ENCODE results near the gene GTF2F2. TPM values are rescaled to one million over a fixed set of nuclear protein-coding genes. Genes with fewer than 3 reads are reported as not detected.

GTF2F2 gene
- total RNA-seq, 1 donor from 2014 or later, result 26.0 TPM

DNA sequence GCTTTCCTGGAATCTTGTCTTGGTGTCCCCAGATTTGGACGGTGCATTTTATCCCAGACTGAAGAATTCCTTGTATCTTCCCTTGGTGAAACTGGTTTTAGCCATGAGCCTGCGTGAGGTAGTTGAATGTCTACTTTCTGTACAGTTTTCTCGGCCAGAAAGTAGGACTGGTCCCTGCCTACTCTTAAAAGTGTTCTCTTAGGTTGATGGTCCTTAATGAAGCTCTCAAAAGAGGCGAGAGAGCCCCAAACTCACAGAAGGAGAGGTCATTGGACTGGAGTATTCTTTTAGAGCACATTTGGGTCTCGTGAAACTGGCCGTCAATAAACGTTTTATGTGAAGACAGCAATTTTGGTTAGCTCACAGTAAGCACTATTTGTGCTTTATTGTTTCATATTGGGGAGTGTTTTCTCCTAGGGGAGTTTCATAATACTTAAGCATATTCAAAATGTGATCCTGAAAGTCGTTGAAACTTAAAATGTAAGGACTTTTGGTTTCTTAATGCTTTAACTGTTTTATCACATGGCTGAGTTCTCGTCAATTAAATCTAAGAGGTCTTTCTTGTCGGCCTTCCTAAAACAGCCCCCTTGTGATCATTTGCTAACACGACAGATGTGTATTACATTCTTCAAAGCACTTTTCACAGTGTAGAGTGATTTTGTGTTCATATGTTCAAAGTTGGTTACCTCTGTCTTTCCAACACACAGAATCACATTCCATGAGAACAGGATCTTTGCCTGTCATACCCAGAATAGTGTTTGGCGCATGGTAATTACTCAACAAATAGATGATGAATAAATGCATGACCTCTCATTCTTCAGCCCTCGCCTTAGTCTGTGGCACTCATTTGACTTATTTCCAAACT, 889 bp downstream of the GTF2F2 start:
- no peak for DNase-seq (ENCODE audit: low spot score)

DNA sequence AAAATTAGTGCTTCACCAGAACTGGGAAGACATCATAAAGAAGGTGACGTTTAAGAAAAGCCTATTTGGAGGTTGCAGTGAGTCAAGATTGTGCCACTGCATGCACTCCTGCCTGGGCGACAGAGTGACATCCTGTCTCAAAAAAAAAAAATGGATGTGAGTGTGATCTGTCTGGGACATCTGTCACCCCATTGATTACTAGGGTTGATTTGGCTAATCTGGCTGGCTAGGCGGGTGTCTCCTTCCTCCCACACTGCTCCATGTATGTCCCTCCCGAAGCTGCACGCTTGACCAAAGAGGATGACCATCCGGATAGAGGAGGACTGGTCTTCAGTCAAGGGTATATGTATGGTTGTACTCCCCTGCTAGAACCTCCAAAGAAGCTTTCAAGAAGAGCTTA, 2.6 kb downstream of the GTF2F2 start:
- no peak for DNase-seq (ENCODE audit: low spot score)

DNA sequence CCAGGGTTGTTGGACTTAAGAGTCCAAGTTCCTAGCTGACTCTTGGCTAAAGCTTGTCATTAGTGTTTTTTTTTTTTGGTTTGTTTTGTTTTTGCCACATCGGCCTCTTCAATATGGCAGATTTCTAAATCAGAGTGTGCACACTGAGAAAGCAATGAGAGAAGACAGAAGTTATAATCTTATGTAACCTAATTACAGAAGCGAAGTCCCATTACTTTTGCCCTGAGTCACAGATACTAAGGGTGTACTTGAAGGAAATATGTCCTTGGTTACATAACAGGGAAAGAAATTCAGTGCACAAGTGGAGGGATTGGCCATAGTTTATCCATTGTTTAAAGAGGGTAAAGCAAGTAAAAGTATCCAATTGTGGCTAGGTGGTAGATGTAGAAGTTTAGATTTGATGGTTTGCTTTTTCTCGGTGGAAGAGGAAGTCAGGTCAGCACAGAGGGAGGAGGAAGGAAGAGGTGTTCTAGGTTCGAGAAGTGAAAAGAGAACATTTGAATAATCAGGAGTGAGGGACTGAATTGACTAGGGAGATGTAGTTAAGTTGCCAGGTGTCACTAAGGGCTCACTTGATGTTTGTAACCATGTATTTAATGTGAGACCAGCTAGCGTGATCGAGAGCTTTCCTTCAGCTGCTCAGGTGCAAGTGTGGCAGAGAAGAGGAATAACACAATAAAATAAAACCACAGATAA, 12.2 kb downstream of the GTF2F2 start:
- no peak for DNase-seq (ENCODE audit: low spot score)

DNA sequence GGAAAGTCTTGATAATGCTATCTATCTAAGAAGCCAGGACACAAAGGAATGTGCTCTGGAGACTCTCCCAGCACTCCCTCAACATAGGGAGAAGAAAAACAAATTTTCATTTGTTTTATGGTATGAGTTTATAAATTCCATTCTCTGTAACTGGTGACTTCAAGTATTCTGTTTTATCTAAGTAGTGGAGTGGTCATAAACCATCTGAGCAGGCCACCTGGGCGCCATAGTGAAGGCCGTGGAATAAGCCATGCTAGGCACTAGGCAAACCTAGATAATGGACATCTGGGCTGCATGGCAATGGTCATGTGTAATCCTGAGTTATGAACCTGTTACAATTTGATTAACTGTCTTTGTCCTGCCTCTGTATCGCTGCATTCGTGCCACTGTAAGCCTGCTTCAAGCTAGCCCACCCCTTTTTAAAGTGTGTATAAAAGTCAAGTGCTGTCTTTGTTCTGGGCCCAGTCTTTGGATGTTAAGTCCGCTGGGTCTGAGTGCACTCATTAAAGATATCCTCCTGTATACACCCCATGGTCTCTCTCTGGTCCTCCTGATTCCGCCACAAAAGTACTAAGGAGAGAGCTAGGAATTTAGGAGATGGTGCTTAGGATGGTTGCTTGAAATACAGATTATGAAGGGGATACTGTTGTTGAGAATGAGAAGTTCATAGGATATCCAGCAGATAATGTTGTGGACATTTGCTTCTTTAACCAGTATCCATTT, 13.2 kb downstream of the GTF2F2 start:
- DNase-seq (ENCODE audit: low spot score), result peak; percentile 40

DNA sequence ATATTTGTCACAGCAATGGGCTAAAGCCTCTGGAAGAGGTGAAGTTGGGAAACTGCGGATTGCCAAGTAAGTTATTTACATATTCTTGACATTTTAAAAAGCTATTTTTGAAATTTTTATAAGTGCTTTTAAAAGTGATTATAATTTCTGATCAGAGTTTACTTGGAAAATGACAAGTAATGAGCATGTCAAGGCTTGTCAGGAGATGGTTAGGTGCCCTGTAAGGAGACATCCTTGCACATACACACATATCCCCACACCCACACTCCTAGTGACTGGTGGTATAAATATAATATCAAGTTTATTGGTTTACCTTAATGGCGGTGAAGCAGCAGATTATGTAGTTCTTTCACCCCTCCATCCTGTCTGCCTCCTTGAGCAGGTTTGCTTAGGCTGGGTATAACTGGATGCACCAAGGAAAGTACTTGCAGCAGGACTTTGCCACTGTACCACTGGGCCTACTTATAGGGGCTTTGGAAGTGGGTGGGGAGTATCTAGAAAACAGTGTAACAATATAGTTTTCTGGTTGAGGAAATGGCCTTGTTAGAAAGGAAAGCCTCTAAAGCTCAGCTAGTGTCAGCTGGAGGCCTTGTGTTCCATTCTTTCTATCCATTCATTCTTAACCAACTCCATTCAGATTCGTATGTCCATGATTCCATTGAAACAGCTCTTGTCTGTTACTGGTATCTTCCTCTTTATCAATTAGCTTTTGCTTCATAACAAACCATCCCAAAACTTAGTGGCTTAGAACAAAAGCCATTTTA, 16.6 kb downstream of the GTF2F2 start:
- DNase-seq (ENCODE audit: low spot score), result no peak

DNA sequence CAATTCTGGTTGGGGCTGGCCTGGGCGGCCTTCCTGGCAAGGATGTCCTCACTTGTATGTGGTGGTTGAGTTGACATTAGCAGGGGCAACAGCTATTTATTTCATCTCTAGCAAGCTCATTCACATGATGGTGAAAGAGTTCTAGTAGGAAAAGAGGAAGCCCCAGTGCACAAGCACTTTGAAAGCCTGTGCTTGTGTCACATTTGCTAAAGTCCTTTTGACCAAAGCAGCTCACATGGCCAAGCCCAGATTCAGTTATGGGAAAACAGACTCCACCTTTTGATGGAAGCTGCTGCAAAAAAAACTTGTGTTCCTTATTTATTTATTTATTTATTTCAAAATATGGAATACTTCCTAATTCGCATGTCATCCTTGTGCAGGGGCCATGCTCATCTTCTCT, 17.2 kb downstream of the GTF2F2 start:
- DNase-seq (ENCODE audit: low spot score), result no peak

DNA sequence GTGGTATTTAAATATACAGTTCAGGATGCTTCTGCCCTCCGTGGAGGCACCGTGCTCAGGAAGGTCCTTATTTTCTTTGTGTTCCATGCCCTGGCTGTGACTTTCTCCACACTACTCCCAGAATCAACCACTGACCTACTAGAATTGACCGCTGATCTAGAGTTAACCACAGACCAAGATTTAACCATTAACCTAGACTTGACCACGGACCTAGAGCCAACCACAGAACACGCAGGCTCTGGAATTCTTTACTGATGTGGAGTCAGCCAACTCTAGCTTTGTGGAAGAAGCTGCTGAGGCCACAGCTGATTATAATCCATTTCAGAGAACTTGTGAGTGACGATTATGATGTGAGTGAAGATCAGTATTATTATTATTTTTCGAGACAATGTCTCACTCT, 18.0 kb downstream of the GTF2F2 start:
- DNase-seq (ENCODE audit: low spot score), result no peak

DNA sequence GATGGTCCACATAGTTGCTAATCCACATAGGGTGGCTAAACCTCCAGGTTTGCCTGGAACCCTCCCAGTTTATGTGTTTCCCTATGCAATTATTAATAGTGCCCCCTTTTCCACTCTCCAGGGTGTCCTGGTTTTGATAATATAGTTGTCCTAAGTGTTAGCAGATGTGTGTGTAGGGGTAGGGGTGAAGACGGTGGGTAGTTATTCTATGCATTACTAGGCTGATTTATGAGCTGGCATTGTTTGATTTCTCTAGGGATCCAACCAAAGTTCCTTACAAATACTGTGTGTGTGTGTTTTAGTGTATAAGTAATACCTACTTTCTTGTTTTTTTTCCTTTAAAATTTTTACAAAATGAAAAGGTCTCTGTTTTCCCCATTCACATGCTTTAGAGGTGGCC, 21.1 kb downstream of the GTF2F2 start:
- no peak for DNase-seq (ENCODE audit: low spot score)

DNA sequence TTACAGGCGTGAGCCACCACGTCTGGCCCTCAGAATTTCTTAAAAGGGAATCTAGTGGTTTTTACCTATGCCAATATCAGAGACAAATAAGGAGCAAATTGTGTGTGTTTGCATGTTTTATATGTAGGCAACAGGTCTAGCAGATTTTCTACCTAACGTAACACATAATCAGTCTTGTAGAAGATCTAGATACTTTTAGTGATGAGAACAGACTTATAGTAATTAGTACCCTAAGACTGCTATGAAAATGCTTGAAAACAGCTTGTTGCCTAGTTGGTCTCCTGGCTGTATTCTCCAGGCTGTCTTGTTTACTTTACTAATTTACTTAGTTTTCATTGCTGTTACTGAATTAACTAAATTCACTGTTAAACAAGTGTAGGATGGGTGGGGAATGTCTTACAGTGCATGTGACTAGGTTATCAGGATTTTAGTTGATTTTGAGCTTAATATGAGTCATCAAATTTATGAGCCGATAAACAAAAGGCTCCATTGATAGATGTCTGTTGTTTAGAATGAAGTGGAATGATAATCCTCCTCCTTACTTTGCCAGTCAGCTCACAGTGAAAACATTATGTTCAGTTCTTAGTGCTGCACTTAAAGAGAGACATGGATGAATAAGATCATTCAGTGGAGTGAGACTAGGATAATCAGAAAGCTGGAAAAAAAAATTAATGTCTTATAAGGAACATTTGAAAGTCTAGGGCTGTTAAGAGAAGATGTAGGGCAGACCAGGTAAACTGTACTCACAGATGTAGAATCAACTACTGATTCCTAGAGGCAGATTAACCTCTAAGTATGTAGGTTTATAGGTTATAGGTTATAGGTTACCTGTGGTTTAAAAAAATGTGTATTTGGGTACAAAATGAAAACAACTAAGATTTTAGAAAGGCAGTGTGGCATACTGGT, 22.4 kb downstream of the GTF2F2 start:
- no peak for DNase-seq (ENCODE audit: low spot score)

DNA sequence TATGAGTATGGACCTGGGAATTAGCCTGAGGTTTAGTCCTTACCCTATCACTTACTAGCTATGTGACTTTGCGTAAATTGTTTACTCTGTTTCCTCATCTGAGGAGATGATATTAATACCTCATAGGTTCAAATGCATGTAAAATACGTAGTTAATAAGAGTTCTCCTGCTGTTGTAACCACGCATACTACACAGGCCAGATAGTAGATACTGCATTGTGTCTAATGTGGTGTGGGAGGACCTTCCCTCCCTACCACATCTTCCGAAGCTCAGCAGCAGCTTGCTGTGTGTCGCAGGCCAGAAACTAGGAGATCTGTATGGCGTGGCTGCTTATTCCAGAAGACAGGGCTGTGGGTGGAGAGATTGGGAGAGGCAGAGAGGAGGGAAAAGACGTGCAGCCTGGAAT, 23.0 kb downstream of the GTF2F2 start:
- peak; percentile 32 for DNase-seq (ENCODE audit: low spot score)

DNA sequence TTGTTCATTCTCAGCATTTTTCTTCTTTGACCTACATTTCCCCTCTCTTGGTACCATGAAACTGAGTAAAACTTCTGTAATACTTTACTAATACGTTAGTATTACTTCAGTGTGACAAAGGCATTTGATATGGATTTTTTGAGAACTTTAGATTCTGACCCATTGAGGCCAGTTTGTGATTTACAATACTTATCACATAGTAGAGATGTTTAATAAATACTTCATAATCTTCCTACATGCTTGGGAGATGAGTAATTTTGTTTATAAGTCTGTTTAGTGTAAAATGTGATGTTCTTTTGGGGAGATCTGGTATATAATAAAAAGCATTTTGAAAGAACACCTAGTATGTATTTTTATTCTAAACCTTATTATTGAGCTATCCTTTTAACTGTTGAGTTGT, 29.7 kb downstream of the GTF2F2 start:
- DNase-seq (ENCODE audit: low spot score), result peak; percentile 12

DNA sequence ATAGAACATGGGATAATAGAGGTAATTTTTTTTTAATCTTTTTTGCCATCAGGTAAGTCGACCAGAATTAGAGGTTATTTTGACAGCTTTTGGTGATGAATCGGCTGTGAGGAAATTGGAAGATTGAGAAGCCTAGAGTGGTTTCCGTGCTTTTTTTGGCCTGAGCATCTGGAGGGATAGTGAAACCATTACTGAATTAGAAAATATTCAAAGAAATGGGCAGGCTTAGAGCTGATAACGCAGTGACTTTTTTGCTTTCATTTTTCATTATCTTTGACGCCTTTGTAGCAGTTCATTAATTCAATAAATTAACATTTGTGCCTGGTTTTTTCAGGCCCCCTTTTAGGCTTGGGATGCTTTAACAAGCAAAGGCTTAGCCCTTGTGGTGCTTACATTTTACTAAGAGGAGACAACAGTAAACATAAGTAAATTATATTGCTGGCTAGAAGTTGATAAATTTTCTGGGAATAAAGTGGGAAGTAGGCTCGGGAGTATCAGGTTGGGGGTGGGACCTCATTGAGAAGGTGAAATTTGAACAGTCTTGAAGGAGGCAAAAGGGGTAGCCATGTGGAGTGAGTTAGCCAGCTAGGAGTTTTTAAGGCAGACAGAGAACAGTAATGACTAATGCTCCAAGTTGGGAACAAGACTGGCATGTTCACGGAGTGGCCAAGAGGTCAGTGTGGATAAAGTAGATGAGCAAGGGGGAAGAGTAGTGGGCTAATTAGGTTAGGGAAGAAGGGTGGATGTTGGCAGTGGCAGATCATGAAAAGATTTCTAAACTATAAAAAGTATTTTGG, 36.5 kb downstream of the GTF2F2 start:
- DNase-seq (ENCODE audit: low spot score), result no peak

DNA sequence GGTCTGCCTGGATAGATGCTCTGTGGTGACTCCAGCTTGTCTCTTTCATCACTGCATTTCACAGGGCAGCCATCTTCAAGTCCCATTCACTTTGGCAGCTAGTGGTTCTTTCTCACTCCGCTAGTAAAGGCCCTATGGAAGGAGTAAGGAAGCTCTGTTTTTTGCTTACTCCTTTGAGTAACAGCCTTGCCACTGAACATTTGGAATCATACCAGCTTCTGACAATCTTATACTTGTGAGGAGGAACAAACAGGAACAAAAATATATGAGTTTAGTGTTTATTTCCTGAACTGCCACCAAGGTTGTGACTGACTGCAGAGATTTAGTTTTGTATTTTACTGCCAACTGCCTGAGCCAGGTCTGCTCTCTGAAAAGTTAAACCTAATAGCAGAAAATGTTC, 41.9 kb downstream of the GTF2F2 start:
- peak; percentile 15 for DNase-seq (ENCODE audit: low spot score)

DNA sequence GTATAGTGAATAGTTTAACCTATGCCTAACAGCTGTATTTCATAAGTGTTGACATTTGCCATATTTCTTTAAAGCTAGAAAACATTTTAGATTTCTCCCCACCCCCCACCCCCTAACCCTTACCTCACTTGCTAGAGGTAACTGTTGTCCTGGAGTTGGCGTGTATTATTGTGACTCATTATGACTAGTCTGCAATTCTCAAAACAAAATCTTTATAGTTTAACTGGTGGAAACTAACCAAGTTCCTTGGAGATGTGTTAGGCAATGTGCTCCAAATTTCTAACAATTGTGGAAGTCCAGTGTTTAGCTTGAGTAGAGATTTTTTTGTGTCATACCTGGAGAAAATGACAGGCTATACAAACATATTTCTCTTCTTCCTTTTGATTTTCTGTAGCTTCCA, 42.5 kb downstream of the GTF2F2 start:
- DNase-seq (ENCODE audit: low spot score), result no peak

DNA sequence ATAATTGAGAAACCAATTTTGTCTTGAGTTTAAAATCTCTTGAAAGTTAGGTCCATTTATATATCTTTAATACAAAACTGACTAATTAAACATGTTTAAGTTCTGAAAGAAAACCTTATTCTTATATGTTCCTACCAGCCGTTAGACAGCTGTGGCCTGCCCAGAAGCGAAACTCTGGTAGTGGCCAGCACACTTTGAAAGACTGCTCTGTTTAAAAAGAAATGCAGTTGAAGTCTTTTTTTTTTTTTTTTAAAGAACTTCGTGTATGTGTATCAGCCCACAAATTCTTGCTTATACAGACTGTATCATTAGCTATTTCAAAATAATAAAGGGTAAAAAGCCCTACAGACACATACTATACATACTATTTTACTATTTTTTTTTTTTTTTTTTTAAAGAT, 46.5 kb downstream of the GTF2F2 start:
- DNase-seq (ENCODE audit: low spot score), result no peak

DNA sequence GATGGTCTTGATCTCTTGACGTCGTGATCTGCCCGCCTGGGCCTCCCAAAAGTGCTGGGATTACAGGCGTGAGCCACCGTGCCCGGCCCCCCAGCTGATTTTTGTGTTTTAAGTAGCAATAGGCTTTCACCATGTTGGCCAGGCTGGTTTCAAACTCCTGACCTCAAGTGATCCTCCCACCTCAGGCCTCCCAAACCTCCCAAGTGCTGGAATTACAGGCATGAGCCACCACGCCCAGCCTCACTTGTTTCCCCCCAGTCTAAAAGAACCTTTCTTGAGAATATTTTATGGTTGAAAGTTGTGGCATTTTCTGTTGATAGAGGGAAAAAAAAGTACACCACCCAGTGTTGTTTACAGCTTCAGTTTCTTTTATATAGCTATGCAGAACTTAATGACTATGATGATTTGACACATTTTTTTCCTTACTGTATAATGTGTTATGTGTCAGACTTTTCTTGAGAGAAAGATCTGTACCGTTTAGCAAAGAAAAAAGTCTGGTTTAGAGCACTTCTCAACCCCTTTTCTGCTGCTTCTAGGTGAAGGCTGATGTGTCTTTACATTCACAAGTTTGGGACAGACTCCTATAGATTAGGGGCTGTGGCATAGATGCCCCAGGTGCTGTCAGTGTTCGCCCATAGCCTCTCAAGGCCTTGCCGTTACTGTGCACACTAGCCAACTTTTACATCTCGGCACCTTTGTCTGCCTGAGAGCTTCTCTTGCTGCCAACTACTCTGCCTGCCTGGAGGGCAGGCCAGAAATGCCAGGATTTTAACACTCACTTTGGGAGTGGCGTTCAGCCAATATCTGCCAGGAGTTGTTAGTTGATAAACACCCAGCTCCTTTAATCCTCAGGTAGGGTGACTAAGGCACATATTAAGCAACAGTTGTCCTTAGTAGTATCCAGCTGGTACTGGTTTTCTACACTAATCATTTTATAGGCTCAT, 47.6 kb downstream of the GTF2F2 start:
- DNase-seq (ENCODE audit: low spot score), result no peak

DNA sequence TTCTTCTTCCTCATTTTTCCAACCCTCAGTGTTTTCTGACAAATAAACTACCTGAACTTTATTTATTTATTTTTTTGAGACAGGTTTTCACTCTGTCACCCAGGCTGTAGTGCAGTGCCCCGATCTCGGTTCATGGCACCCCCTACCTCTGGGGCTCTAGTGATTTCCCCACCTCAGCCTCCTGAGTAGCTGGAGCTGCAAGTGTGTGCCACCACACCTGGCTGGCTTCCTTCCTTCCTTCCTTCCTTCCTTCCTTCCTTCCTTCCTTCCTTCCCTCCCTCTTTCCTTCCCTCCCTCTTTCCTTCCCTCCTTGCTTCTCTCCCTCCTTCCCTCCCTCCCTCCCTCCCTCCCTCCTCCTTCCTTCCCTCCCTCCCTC, 48.2 kb downstream of the GTF2F2 start:
- no peak for DNase-seq (ENCODE audit: low spot score)

DNA sequence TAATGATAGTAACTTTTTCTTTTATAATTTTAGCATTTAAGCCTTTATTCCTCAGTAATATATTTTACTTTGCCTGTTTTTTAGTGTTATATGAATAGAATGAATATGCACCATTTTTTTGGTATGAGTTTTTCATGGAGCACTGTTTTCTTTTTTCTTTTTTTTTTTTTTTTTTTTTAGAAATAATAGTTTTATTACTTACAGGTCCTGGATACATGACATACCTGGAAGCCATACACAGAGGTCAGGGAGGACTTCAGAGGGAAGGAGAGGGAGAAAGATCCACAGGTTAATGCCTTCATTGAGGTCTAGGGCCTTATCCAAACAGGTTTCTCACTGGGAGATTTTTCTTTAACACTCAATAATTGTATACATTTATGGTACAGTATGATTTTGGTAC, 54.2 kb downstream of the GTF2F2 start:
- no peak for DNase-seq (ENCODE audit: low spot score)

Measured in umbilical cord (tissue), 2 donors.